Right cardiac atrium (tissue), 5 donors: ENCODE data around the gene ZNF276. TPM values are rescaled to one million over a fixed set of nuclear protein-coding genes. Genes with fewer than 3 reads are reported as not detected.
"Not testable (repeated sequence)": the region's sequence is repeated elsewhere in the genome, so short reads cannot be mapped to it uniquely, and the experiment has no call there.

Experiments
- ATAC-seq, 2 donors: fragments of 200-7000 bp; cut with Tn5 transposase; one replicate each; pipeline versions ENCODE4 v1.8.0 to v1.9.1; 2020; ENCODE audit warnings: moderate library complexity in 2 of 2, mild to moderate bottlenecking in 1 of 2
- DNase-seq, 3 donors: peaks; one replicate each; pipeline ENCODE4 v3.0.0-alpha.2; 2020
- H3K27ac ChIP-seq: one replicate; pipeline ENCODE4 v1.5.1; 2013; ENCODE audit warnings: mild to moderate bottlenecking, low read length, control low read depth, moderate library complexity
- H3K27me3 ChIP-seq: one replicate; pipeline ENCODE4 v1.6.1; 2013; ENCODE audit not compliant: control insufficient read depth, insufficient read depth
- H3K4me1 ChIP-seq: one replicate; pipeline ENCODE4 v1.6.1; 2013; ENCODE audit warnings: low read length; ENCODE audit not compliant: control insufficient read depth, insufficient read depth
- H3K4me3 ChIP-seq: one replicate; pipeline ENCODE4 v1.5.1; 2013; ENCODE audit warnings: low read length, control low read depth
- H3K9me3 ChIP-seq: one replicate; pipeline ENCODE4 v1.6.1; 2013; ENCODE audit warnings: low read length; ENCODE audit not compliant: control insufficient read depth
- WGBS: extraction: QIAGEN DNeasy Blood & Tissue Kit; methylation state at CpG from one replicate; pipeline ENCODE4 v1.1.7; 2013; 5-methylcytosine and 5-hydroxymethylcytosine counted together
- intact Hi-C, 4 donors: fragments of 100-400 bp; cut with DNase I; formaldehyde crosslinking; loops; one replicate each; pipeline versions ENCODE4 v1.11.0 to v1.14.0; 2022 to 2023
- polyA plus RNA-seq: library from polyadenylated mRNA; stranded (reverse); fragments of 200-250 nt; gene quantifications from one replicate; pipeline ENCODE4 v1.2.3, GENCODE V29; 2013
- total RNA-seq, 4 donors: library from RNA; stranded (reverse); fragmentation: NEBNext Ultra II Directional; extraction: Animal tissue kit (Norgen Biotek cat#: 25700); gene quantifications; one replicate each; pipeline ENCODE4 v1.2.1, GENCODE V29; 2021
- donor health status: healthy with polysubstance abuse.
- donor health status: DM: no; HTN: yes; CAD: no.
- donor health status: DM: no; HTN: no; CAD: no.
- donor health status: DM: no; HTN: yes; CAD: no; lungs with severe emphysema.
- donor health status: DM: yes; HTN: yes; CAD: no.

The ZNF276 gene
- total and polyA plus RNA-seq, 5 donors, result 12.1 to 16.2 (median 14.8) TPM

- Histone ChIP-seq H3K9me3 (no peaks in the 10 kb centered on the region), H3K27ac (no peak overlapping the region), H3K4me1 (no peaks in the 10 kb centered on the region), H3K4me3 (no peak overlapping the region), H3K27me3 (no peaks in the 10 kb centered on the region)
- WGBS, result 82% methylated on average over 10 of the region's 10 CpGs
- DNase-seq, result no peak
- intact Hi-C loops, result no loop called here
- ATAC-seq, result peak in 1 of 2 donors; percentile 22
Observed at GRCh38 chr16:89765292-89765830, 44.0 kb downstream of the ZNF276 start.

- Histone ChIP-seq H3K27ac (no peak overlapping the region), H3K27me3 (no peaks in the 10 kb centered on the region), H3K4me3 (no peak overlapping the region), H3K9me3 (no peaks in the 10 kb centered on the region), H3K4me1 (no peaks in the 10 kb centered on the region)
- WGBS, result 94% methylated on average over 16 of the region's 16 CpGs
- DNase-seq (no peak), ATAC-seq (no peak)
- intact Hi-C loops, result no loop called here
Observed at GRCh38 chr16:89770367-89770766, 49.0 kb downstream of the ZNF276 start.

GRCh38 chr16:89775223-89775622, 53.9 kb downstream of the ZNF276 start:
- Histone ChIP-seq H3K9me3 (no peaks in the 10 kb centered on the region), H3K27ac (no peak overlapping the region), H3K27me3 (no peaks in the 10 kb centered on the region), H3K4me3 (no peak overlapping the region), H3K4me1 (no peaks in the 10 kb centered on the region)
- 97% methylated on average over 13 of the region's 13 CpGs for WGBS
- ATAC-seq, result no peak
- no peak for DNase-seq
- intact Hi-C loops, result no loop called here

- H3K4me1 ChIP-seq, ATAC-seq, H3K4me3 ChIP-seq, H3K9me3 ChIP-seq, intact Hi-C loops, H3K27me3 ChIP-seq, DNase-seq, H3K27ac ChIP-seq: not testable (repeated sequence)
- WGBS, result 98% methylated on average over 5 of the region's 5 CpGs
Observed at GRCh38 chr16:89778211-89778610, 56.9 kb downstream of the ZNF276 start.

GRCh38 chr16:89779231-89779908, 58.0 kb downstream of the ZNF276 start:
- Histone ChIP-seq H3K27ac (no peak overlapping the region), H3K27me3 (no peaks in the 10 kb centered on the region), H3K9me3 (no peaks in the 10 kb centered on the region), H3K4me3 (no peak overlapping the region), H3K4me1 (no peaks in the 10 kb centered on the region)
- 89% methylated on average over 13 of the region's 13 CpGs for WGBS
- intact Hi-C loops, result no loop called here
- ATAC-seq (no peak), DNase-seq (no peak)

GRCh38 chr16:89779909-89780305, 58.6 kb downstream of the ZNF276 start:
- intact Hi-C loops, result no loop called here
- Histone ChIP-seq H3K4me3 (no peak overlapping the region), H3K27me3 (no peaks in the 10 kb centered on the region), H3K27ac (no peak overlapping the region), H3K4me1 (no peaks in the 10 kb centered on the region), H3K9me3 (no peaks in the 10 kb centered on the region)
- DNase-seq (no peak), ATAC-seq (no peak)
- 93% methylated on average over 6 of the region's 6 CpGs for WGBS

- H3K4me3 ChIP-seq, result no peak overlapping the region
- ATAC-seq (no peak), DNase-seq (no peak)
- H3K9me3 ChIP-seq, result no peaks in the 10 kb centered on the region
- 94% methylated on average over 6 of the region's 6 CpGs for WGBS
- intact Hi-C loops, result no loop called here
- H3K27ac ChIP-seq, result no peak overlapping the region
- no peaks in the 10 kb centered on the region for H3K27me3 ChIP-seq
- no peaks in the 10 kb centered on the region for H3K4me1 ChIP-seq
Observed at GRCh38 chr16:89782489-89782888, 61.2 kb downstream of the ZNF276 start.

- H3K9me3 ChIP-seq, H3K4me1 ChIP-seq, H3K27me3 ChIP-seq, H3K4me3 ChIP-seq, DNase-seq, H3K27ac ChIP-seq, intact Hi-C loops, ATAC-seq: not testable (repeated sequence)
- WGBS, result 95% methylated on average over 6 of the region's 6 CpGs
Observed at GRCh38 chr16:89783952-89784351, 62.6 kb downstream of the ZNF276 start.

GRCh38 chr16:89784406-89784805, 63.1 kb downstream of the ZNF276 start:
- DNase-seq (no peak), ATAC-seq (no peak)
- Histone ChIP-seq H3K4me3 (no peak overlapping the region), H3K27me3 (no peaks in the 10 kb centered on the region), H3K27ac (no peak overlapping the region), H3K9me3 (no peaks in the 10 kb centered on the region), H3K4me1 (no peaks in the 10 kb centered on the region)
- 86% methylated on average over 7 of the region's 7 CpGs for WGBS
- intact Hi-C loops, result no loop called here

GRCh38 chr16:89785523-89786155, 64.3 kb downstream of the ZNF276 start:
- no peaks in the 10 kb centered on the region for H3K27me3 ChIP-seq
- no peaks in the 10 kb centered on the region for H3K9me3 ChIP-seq
- H3K27ac ChIP-seq, result no peak overlapping the region
- H3K4me3 ChIP-seq, result no peak overlapping the region
- no peaks in the 10 kb centered on the region for H3K4me1 ChIP-seq
- DNase-seq, result no peak
- WGBS, result 89% methylated on average over 11 of the region's 11 CpGs
- intact Hi-C loops, result no loop called here
- no peak for ATAC-seq

GRCh38 chr16:89786474-89787364, 65.4 kb downstream of the ZNF276 start:
- Histone ChIP-seq H3K4me1 (no peaks in the 10 kb centered on the region), H3K27me3 (no peaks in the 10 kb centered on the region), H3K27ac (no peak overlapping the region), H3K4me3 (no peak overlapping the region), H3K9me3 (no peaks in the 10 kb centered on the region)
- 67% methylated on average over 21 of the region's 21 CpGs for WGBS
- ATAC-seq (peak; percentile 72 to 80), DNase-seq (peak in 1 of 3 donors; percentile 62)
- intact Hi-C loops, result no loop called here
